Caco-2 (cell line): ENCODE measurements around the gene BAHCC1. TPM values are rescaled to one million over a fixed set of nuclear protein-coding genes. Genes with fewer than 3 reads are reported as not detected.

Experiments used
- BruUV-seq: library from RNA; stranded (reverse); fragments of 400-500 nt; replicated peaks from 2 replicates; lab custom pipeline; 2021; lab: Mats Ljungman, UMichigan
- CTCF ChIA-PET: fragments of 300-600 bp; sonication (Branson Sonifier 250); formaldehyde crosslinking; loops from one replicate; lab custom pipeline; 2022; ENCODE audit warnings: antibody characterized with exemption; lab: Charles Lee
- POLR2A ChIA-PET: fragments of 300-600 bp; sonication (Branson Sonifier 250); formaldehyde crosslinking; loops from one replicate; lab custom pipeline; 2022; ENCODE audit warnings: antibody characterized with exemption; lab: Charles Lee
- DNase-seq, 2 experiments: peaks; one replicate each; pipeline versions ENCODE4 v3.0.0 to v3.0.0-alpha.2; 2020 to 2022
- H3K27me3 ChIP-seq: replicated peaks from 2 replicates; pipeline ENCODE4 v1.6.0; 2011; ENCODE audit warnings: low read length; ENCODE audit not compliant: control insufficient read depth, insufficient read depth
- H3K36me3 ChIP-seq: 2 replicates; pipeline ENCODE4 v1.5.1; 2011; ENCODE audit warnings: low read length; ENCODE audit not compliant: control insufficient read depth, insufficient read depth
- H3K4me1 ChIP-seq: fragments of 250-450 bp; sonication (Bioruptor Pico); 2 replicates; pipeline ENCODE4 v1.5.1; 2020; ENCODE audit warnings: mild to moderate bottlenecking
- H3K4me3 ChIP-seq: 2 replicates; pipeline ENCODE4 v1.5.1; 2011; ENCODE audit warnings: low read depth, mild to moderate bottlenecking, control low read depth, low read length
- H3K9me3 ChIP-seq: fragments of 250-450 bp; sonication (Bioruptor Pico); 2 replicates; pipeline ENCODE4 v1.5.1; 2020; ENCODE audit warnings: mild to moderate bottlenecking, moderate library complexity
- H3K27ac Mint-ChIP-seq: one replicate; pipeline ENCODE4 v1.8.0; 2022; ENCODE audit warnings: mixed read lengths; ENCODE audit not compliant: unreplicated experiment
- H3K27me3 Mint-ChIP-seq: one replicate; pipeline ENCODE4 v1.8.0; 2022; ENCODE audit warnings: mixed read lengths; ENCODE audit not compliant: insufficient read depth, unreplicated experiment
- H3K36me3 Mint-ChIP-seq: one replicate; pipeline ENCODE4 v1.8.0; 2022; ENCODE audit warnings: mild to moderate bottlenecking, mixed read lengths; ENCODE audit not compliant: insufficient read depth, unreplicated experiment
- H3K4me1 Mint-ChIP-seq: one replicate; pipeline ENCODE4 v1.8.0; 2022; ENCODE audit warnings: low read depth, mixed read lengths; ENCODE audit not compliant: unreplicated experiment
- H3K4me3 Mint-ChIP-seq: one replicate; pipeline ENCODE4 v1.8.0; 2022; ENCODE audit warnings: mild to moderate bottlenecking, moderate library complexity, mixed read lengths; ENCODE audit not compliant: unreplicated experiment
- H3K9me3 Mint-ChIP-seq: one replicate; pipeline ENCODE4 v1.8.0; 2022; ENCODE audit warnings: mixed read lengths; ENCODE audit not compliant: unreplicated experiment
- CTCF ChIP-seq, 2 experiments: fragments of 200-600 bp in 1 of 2; IDR thresholded peaks; 1 replicate in 1 of 2; 2 replicates in 1 of 2; pipeline versions ENCODE4 v1.5.1 to v1.8.0; 2011 to 2022; ENCODE audit warnings: antibody characterized with exemption in 1 of 2, control low read depth in 1 of 2, inconsistent platforms in 1 of 2, low read depth in 1 of 2, low read length in 1 of 2, mild to moderate bottlenecking in 1 of 2, moderate library complexity in 1 of 2; ENCODE audit not compliant: insufficient read depth in 1 of 2, severe bottlenecking in 1 of 2, unreplicated experiment in 1 of 2
- intact Hi-C: fragments of 100-400 bp; cut with micrococcal nuclease; formaldehyde crosslinking; loops from one replicate; pipeline ENCODE4 v1.10.0; 2022; ENCODE audit not compliant: unreplicated experiment
- total RNA-seq: library from RNA; stranded (reverse); gene quantifications from 2 replicates; pipeline ENCODE4 v1.2.3, GENCODE V29; 2022

BAHCC1 gene
- total RNA-seq, 1 experiment from 2014 or later: 10.2 TPM

- Mint-ChIP-seq H3K4me3 (no peak overlapping the region), H3K36me3 (peaks cover 20% of the 10 kb centered on the region), H3K9me3 (no peaks in the 10 kb centered on the region), H3K4me1 (peaks cover 7% of the 10 kb centered on the region), H3K27ac (no peak overlapping the region), H3K27me3 (no peaks in the 10 kb centered on the region)
- POLR2A ChIA-PET: no interaction called here
- Histone ChIP-seq H3K4me3 (no peak overlapping the region), H3K4me1 (peaks cover 14% of the 10 kb centered on the region), H3K36me3 (no peaks in the 10 kb centered on the region), H3K9me3 (no peaks in the 10 kb centered on the region), H3K27me3 (no peaks in the 10 kb centered on the region)
- BruUV-seq: no TSS peak
- no peak for DNase-seq
- intact Hi-C loops: no loop called here
- no peak for TF ChIP-seq CTCF (IDR thresholded peaks at IDR 0.05; ENCODE audit: insufficient read depth in 1 of 2, low read depth in 1 of 2, low read length in 1 of 2, severe bottlenecking in 1 of 2, unreplicated experiment in 1 of 2)
- CTCF ChIA-PET: no interaction called here
Observed at GRCh38 chr17:81382851-81383250, 12.4 kb upstream of the BAHCC1 start.

DNA sequence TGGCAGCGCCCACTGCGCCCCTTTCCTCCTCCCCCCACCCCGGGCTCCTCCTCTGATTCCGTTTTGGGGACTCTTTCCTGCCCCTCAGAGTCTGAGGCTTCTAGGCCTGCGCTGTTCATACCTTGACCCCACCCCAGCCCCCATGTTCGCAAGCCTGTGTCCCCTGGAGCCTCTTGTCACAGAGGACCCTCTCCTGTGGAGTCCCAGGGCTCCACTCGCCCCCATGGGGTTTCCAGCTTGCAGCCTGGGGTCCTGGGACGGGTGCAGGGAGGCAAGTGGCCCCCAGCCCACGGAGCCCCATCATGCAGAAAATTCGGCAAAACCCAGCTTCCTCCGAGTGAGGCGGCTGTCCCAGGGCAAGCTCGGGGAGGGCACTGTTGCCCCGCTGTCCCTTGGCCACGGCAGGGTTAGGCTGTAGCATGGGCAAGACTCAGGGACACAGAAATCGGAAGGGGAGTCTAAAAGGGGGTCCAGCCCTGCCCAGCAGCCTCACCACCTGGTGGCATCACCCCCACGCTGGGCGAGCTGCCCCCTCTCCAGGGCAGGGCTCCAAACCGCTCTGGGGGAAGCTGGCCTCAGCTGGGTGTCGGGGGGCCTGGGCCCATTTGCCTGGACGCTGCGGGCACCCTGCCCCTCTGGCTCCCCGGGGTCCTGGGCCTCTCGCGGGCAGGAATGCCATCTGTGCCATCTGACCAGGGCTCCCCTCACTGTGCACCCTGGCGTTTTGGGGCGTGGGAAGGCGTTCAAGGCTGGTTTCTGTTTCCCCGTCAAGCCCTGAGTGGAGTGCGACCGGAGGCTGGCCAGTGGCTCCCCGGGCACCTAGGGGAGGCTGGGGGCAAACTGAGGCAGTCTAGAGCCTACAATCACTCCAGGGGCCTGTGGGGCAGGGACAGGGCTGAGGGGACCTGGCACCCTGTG lies 11.5 kb upstream of the BAHCC1 start:
- Histone ChIP-seq H3K27me3 (no peaks in the 10 kb centered on the region), H3K4me1 (peaks cover 24% of the 10 kb centered on the region), H3K4me3 (no peak overlapping the region), H3K9me3 (no peaks in the 10 kb centered on the region), H3K36me3 (no peaks in the 10 kb centered on the region)
- no TSS peak for BruUV-seq
- Mint-ChIP-seq H3K27ac (no peak overlapping the region), H3K4me3 (no peak overlapping the region), H3K36me3 (peaks cover 23% of the 10 kb centered on the region), H3K4me1 (peaks cover 7% of the 10 kb centered on the region), H3K9me3 (no peaks in the 10 kb centered on the region), H3K27me3 (no peaks in the 10 kb centered on the region)
- ChIA-PET POLR2A (no interaction called here), CTCF (no interaction called here)
- TF ChIP-seq CTCF (IDR thresholded peaks at IDR 0.05; ENCODE audit: insufficient read depth in 1 of 2, low read depth in 1 of 2, low read length in 1 of 2, severe bottlenecking in 1 of 2, unreplicated experiment in 1 of 2): no peak
- intact Hi-C loops: no loop called here
- no peak for DNase-seq

DNA sequence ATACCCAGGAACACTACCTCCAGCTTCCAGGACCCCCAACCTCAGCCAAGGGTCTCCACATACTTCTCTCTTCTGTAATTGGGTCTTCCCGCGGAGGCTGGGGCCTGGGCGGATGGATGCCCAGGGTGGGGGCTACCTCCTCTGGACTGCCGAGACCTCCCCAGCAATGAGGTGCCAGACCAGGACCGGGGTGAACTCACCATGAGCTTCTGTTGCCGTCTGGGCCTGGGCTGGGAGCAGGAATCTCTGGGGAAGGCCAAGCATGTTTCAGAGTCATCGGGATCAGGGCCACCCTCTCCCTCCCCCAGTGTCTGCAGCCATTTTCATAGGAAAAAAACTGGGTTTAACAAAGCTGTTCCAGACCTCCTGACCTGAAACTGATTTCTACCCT lies 10.3 kb upstream of the BAHCC1 start:
- POLR2A ChIA-PET: no interaction called here
- Mint-ChIP-seq H3K9me3 (no peaks in the 10 kb centered on the region), H3K4me3 (peak overlapping the region; percentile 63), H3K36me3 (peaks cover 23% of the 10 kb centered on the region), H3K27ac (no peak overlapping the region), H3K27me3 (no peaks in the 10 kb centered on the region), H3K4me1 (peaks cover 7% of the 10 kb centered on the region)
- H3K4me3 ChIP-seq: no peak overlapping the region
- H3K27me3 ChIP-seq: no peaks in the 10 kb centered on the region
- CTCF ChIA-PET: interaction anchor here (0.6 to 0.9 kb wide), 3 partner anchors 45 to 110 kb away, joined by 3 to 5 read pairs (median 4); no protein-coding TSS in a partner anchor
- no TSS peak for BruUV-seq
- no peaks in the 10 kb centered on the region for H3K36me3 ChIP-seq
- H3K4me1 ChIP-seq: peaks cover 27% of the 10 kb centered on the region
- DNase-seq: no peak
- intact Hi-C loops: no loop called here
- no peaks in the 10 kb centered on the region for H3K9me3 ChIP-seq
- TF ChIP-seq CTCF (IDR thresholded peaks at IDR 0.05; ENCODE audit: insufficient read depth in 1 of 2, low read depth in 1 of 2, low read length in 1 of 2, severe bottlenecking in 1 of 2, unreplicated experiment in 1 of 2): no peak
